ENCODE measurements around the gene SPOCK1.

SPOCK1 gene

DNA sequence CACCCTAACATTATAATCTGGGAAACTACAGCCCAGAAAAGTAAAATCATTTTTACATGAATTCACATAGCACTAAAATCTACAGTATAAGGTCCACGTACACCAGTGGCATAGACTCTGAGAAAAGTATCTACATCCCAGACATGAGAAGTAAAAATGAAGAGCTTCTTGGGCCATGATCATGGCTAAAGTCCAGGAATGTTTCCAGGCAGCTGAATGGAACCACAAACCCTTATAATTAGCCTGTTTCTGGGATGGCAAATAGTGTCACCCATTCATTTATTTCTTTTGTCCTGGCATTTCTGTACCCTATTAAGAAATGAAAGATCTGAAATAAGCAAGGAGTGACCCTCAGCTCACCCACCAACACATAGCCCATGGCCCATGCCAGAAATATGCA is 217.9 kb downstream of the SPOCK1 start:
- Histone ChIP-seq H3K36me3 (ENCODE audit: insufficient read depth, low read length) (no peaks in the 10 kb centered on the region), H3K27ac (ENCODE audit: low read length) (no peak overlapping the region), H3K4me2 (ENCODE audit: insufficient read depth, low read length) (no peak overlapping the region), H3K4me1 (ENCODE audit: insufficient read depth, low read length) (no peaks in the 10 kb centered on the region), H3K9me3 (ENCODE audit: insufficient read depth, low read length, severe bottlenecking) (no peaks in the 10 kb centered on the region), H3K79me2 (ENCODE audit: insufficient read depth, low read length) (no peaks in the 10 kb centered on the region), H4K20me1 (ENCODE audit: insufficient read depth, low read length) (no peaks in the 10 kb centered on the region), H2AFZ (ENCODE audit: low read depth, low read length) (no peak overlapping the region), H3K27me3 (ENCODE audit: insufficient read depth, low read length, poor library complexity) (peaks cover 9% of the 10 kb centered on the region), H3K4me3 (ENCODE audit: low read depth in 1 of 2, low read length in 2 of 2) (no peak overlapping the region), H3K9ac (ENCODE audit: low read depth, low read length) (no peak overlapping the region)
- ATAC-seq (ENCODE audit: insufficient read depth, low read depth) (no peak), DNase-seq (no peak)
- no peak for TF ChIP-seq EZH2 (IDR thresholded peaks at IDR 0.05; ENCODE audit: borderline replicate concordance, low read depth, low read length, severe bottlenecking)
- TF ChIP-seq, protein P1, sequence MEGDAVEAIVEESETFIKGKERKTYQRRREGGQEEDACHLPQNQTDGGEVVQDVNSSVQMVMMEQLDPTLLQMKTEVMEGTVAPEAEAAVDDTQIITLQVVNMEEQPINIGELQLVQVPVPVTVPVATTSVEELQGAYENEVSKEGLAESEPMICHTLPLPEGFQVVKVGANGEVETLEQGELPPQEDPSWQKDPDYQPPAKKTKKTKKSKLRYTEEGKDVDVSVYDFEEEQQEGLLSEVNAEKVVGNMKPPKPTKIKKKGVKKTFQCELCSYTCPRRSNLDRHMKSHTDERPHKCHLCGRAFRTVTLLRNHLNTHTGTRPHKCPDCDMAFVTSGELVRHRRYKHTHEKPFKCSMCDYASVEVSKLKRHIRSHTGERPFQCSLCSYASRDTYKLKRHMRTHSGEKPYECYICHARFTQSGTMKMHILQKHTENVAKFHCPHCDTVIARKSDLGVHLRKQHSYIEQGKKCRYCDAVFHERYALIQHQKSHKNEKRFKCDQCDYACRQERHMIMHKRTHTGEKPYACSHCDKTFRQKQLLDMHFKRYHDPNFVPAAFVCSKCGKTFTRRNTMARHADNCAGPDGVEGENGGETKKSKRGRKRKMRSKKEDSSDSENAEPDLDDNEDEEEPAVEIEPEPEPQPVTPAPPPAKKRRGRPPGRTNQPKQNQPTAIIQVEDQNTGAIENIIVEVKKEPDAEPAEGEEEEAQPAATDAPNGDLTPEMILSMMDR (IDR thresholded peaks at IDR 0.05; ENCODE audit: borderline replicate concordance, extremely low read depth, low read length, poor library complexity, severe bottlenecking): no peak

DNA sequence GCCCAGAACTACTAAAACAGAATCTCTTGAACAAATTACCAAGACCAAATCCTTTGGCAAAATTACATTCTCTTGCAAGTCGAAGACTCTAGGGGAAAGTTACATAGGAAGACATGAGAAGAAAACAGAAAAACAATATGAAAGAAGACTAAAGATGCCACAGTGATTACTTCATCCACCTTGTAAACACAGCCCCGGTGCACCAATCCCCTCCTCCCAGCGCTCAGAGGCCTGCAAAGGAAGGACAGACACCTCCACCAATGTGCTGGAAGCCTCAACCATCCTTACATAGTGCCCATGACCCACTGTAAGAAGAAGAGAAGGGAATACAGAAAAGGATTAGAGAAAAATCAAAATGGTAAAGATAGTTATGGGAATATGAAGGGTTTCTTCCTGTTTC is 218.5 kb downstream of the SPOCK1 start:
- H3K4me1 ChIP-seq (ENCODE audit: insufficient read depth, low read length): no peaks in the 10 kb centered on the region
- no peak overlapping the region for H3K4me3 ChIP-seq (ENCODE audit: low read depth in 1 of 2, low read length in 2 of 2)
- peaks cover 9% of the 10 kb centered on the region for H3K27me3 ChIP-seq (ENCODE audit: insufficient read depth, low read length, poor library complexity)
- H3K36me3 ChIP-seq (ENCODE audit: insufficient read depth, low read length): no peaks in the 10 kb centered on the region
- no peak overlapping the region for H3K4me2 ChIP-seq (ENCODE audit: insufficient read depth, low read length)
- no peak overlapping the region for H3K27ac ChIP-seq (ENCODE audit: low read length)
- ATAC-seq (ENCODE audit: insufficient read depth, low read depth): no peak
- no peak for TF ChIP-seq EZH2 (IDR thresholded peaks at IDR 0.05; ENCODE audit: borderline replicate concordance, low read depth, low read length, severe bottlenecking)
- TF ChIP-seq, protein P1 (IDR thresholded peaks at IDR 0.05; ENCODE audit: borderline replicate concordance, extremely low read depth, low read length, poor library complexity, severe bottlenecking): no peak
- no peaks in the 10 kb centered on the region for H4K20me1 ChIP-seq (ENCODE audit: insufficient read depth, low read length)
- no peak overlapping the region for H3K9ac ChIP-seq (ENCODE audit: low read depth, low read length)
- DNase-seq: no peak
- no peaks in the 10 kb centered on the region for H3K9me3 ChIP-seq (ENCODE audit: insufficient read depth, low read length, severe bottlenecking)
- H3K79me2 ChIP-seq (ENCODE audit: insufficient read depth, low read length): no peaks in the 10 kb centered on the region
- H2AFZ ChIP-seq (ENCODE audit: low read depth, low read length): no peak overlapping the region

DNA sequence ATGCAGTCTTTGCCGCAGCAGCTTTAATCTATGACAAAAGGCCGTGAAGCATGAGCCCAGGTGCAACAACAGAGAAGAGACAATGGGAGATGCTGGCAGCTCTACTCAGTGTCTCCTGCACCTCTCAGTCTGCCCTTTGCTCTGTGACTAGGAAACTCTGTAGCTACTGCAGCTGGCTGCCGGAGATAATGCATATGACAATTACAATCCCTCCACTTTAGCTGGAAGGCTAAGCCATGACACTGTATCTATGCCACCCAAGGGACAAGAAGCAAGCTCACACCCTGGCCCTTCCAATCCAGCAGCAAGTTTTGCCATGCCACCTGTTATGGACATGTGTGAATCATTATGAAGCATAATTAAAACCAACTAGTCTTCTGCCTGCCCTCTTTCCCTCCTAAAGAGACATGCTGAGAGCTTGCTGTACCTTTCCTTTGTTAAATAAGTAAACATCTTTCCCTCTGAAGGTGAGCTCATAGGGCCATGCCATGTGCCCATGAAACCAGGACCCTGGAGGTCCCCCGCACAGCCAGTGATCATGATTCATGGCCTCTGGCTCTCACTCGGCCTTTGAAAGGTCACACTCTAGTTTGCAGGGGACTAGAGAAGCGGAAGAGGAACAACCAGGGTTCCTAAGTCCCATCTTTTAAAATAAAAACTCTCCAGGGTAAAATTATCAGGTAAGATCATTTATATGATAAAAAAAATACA is 219.4 kb downstream of the SPOCK1 start:
- Histone ChIP-seq H3K36me3 (ENCODE audit: insufficient read depth, low read length) (no peaks in the 10 kb centered on the region), H3K9ac (ENCODE audit: low read depth, low read length) (no peak overlapping the region), H3K27ac (ENCODE audit: low read length) (no peak overlapping the region), H3K4me3 (ENCODE audit: low read depth in 1 of 2, low read length in 2 of 2) (no peak overlapping the region), H3K9me3 (ENCODE audit: insufficient read depth, low read length, severe bottlenecking) (no peaks in the 10 kb centered on the region), H2AFZ (ENCODE audit: low read depth, low read length) (no peak overlapping the region), H4K20me1 (ENCODE audit: insufficient read depth, low read length) (no peaks in the 10 kb centered on the region), H3K27me3 (ENCODE audit: insufficient read depth, low read length, poor library complexity) (peaks cover 9% of the 10 kb centered on the region), H3K4me2 (ENCODE audit: insufficient read depth, low read length) (no peak overlapping the region), H3K4me1 (ENCODE audit: insufficient read depth, low read length) (no peaks in the 10 kb centered on the region), H3K79me2 (ENCODE audit: insufficient read depth, low read length) (no peaks in the 10 kb centered on the region)
- TF ChIP-seq, protein P1 (IDR thresholded peaks at IDR 0.05; ENCODE audit: borderline replicate concordance, extremely low read depth, low read length, poor library complexity, severe bottlenecking): no peak
- no peak for TF ChIP-seq EZH2 (IDR thresholded peaks at IDR 0.05; ENCODE audit: borderline replicate concordance, low read depth, low read length, severe bottlenecking)
- DNase-seq (no peak), ATAC-seq (ENCODE audit: insufficient read depth, low read depth) (no peak)
